CD4-positive, alpha-beta T cell treated with Interleukin-15 for 1 hour (primary cell): ENCODE measurements around the gene NOS1AP.

Experiments used
- DNase-seq: peaks from one replicate; pipeline ENCODE4 v3.0.0-alpha.2; 2020

The NOS1AP gene

GRCh38 chr1:162141281-162142054 lies 72.0 kb downstream of the NOS1AP start:
- DNase-seq, result no peak

- DNase-seq, result no peak
Measured at GRCh38 chr1:162142968-162143367, 73.5 kb downstream of the NOS1AP start.

GRCh38 chr1:162144268-162144667 lies 74.8 kb downstream of the NOS1AP start:
- DNase-seq, result no peak

- DNase-seq, result no peak
Measured at GRCh38 chr1:162144853-162145252, 75.4 kb downstream of the NOS1AP start.

- no peak for DNase-seq
Measured at GRCh38 chr1:162145280-162145965, 75.9 kb downstream of the NOS1AP start.

- no peak for DNase-seq
Measured at GRCh38 chr1:162145966-162146696, 76.6 kb downstream of the NOS1AP start.

GRCh38 chr1:162147760-162148159 lies 78.3 kb downstream of the NOS1AP start:
- DNase-seq, result no peak

- no peak for DNase-seq
Measured at GRCh38 chr1:162150112-162150511, 80.6 kb downstream of the NOS1AP start.

GRCh38 chr1:162151900-162152829 lies 82.7 kb downstream of the NOS1AP start:
- DNase-seq, result no peak

- no peak for DNase-seq
Measured at GRCh38 chr1:162153374-162153773, 83.9 kb downstream of the NOS1AP start.

- DNase-seq, result no peak
Measured at GRCh38 chr1:162157469-162157868, 88.0 kb downstream of the NOS1AP start.

- DNase-seq, result no peak
Measured at GRCh38 chr1:162158624-162159271, 89.3 kb downstream of the NOS1AP start.

GRCh38 chr1:162159515-162159914 lies 90.0 kb downstream of the NOS1AP start:
- DNase-seq, result no peak

- no peak for DNase-seq
Measured at GRCh38 chr1:162161916-162162550, 92.5 kb downstream of the NOS1AP start.

- DNase-seq, result no peak
Measured at GRCh38 chr1:162165528-162165927, 96.0 kb downstream of the NOS1AP start.

- no peak for DNase-seq
Measured at GRCh38 chr1:162166917-162167615, 97.6 kb downstream of the NOS1AP start.

GRCh38 chr1:162168261-162168660 lies 98.8 kb downstream of the NOS1AP start:
- no peak for DNase-seq

- DNase-seq, result no peak
Measured at GRCh38 chr1:162169031-162169790, 99.7 kb downstream of the NOS1AP start.

- DNase-seq, result no peak
Measured at GRCh38 chr1:162171111-162171510, 101.6 kb downstream of the NOS1AP start.
